NCI-H2107 (cell line): ENCODE results near the gene IRS1.

Experiments used
- DNase-seq: peaks from one replicate; lab custom pipeline; 2025; lab: John Stamatoyannopoulos, UW

The IRS1 gene

DNA sequence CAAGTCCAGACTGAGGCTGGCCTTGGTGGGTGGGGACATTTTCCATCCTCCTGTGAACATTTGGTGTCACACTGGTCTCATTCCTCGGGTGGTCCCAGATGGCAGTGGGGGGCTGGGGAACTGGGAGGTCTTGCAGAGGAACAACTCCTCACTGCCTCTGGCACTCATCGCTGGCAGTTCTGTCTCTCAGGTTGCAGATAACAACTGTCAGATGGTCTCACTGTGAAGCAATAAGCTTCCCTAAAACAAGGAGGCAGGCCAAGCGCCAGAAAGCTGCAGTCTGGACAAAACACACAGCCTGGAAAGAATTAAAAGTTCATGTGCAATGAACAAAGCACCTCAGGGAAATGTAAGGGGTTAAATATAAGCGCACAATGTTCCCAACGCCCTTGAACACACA, 78.1 kb downstream of the IRS1 start:
- DNase-seq = no peak

DNA sequence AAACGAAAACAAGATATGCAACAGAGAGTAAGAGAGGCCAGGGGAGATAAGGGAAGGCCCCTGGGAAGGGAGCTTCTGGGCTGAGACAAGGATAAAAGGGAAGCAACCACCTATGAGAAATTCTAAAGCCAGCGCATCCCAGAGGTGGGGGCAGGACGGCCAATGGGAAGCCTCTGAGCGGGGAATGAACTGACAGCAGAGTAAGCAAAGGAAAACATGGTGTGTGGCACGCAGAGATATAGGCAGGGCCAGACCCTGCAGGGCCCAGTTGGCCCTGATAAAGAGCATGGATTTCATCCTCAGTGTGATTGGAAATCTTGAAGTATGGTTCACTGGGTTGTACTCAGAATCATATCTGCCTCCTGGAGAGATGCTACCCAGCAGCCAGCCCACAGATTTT, 78.7 kb downstream of the IRS1 start:
- DNase-seq = no peak

DNA sequence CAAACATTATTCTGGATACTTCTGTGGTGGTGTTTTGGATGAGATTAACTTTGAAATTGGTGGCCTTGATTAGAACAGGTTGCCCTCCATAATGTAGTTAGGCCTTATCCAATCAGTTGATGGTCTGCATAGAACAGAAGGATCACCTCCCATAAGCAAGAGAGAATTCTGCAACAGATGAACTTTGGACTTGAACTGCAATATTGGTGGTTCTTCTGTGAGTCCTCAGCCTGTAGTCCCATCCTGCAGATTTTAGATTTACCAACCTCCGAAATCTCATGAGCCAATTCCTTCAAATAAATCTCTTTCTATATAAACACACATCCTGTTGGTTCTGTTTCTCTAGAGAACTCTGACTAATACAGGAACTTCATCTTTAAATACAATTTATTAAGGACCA, 81.9 kb downstream of the IRS1 start:
- DNase-seq = no peak

DNA sequence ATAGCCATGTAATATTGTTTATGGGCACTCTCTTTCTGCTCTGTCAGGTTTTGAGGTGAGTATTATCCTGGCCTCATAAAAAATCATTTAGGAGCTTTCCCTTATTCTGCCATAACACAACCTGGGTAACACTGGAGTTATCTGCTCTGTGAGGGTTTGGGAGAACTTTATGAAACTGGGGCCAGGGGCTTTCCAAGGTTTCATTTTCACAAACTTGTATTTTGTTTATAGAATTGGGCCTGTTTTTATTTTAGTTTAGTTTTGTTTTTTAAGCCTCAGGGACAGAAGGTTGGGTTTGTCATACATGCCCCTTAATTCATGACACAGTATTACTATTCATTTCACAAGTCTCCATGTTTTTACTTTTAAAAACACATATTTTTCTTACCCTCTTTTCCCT, 83.5 kb downstream of the IRS1 start:
- DNase-seq = no peak

DNA sequence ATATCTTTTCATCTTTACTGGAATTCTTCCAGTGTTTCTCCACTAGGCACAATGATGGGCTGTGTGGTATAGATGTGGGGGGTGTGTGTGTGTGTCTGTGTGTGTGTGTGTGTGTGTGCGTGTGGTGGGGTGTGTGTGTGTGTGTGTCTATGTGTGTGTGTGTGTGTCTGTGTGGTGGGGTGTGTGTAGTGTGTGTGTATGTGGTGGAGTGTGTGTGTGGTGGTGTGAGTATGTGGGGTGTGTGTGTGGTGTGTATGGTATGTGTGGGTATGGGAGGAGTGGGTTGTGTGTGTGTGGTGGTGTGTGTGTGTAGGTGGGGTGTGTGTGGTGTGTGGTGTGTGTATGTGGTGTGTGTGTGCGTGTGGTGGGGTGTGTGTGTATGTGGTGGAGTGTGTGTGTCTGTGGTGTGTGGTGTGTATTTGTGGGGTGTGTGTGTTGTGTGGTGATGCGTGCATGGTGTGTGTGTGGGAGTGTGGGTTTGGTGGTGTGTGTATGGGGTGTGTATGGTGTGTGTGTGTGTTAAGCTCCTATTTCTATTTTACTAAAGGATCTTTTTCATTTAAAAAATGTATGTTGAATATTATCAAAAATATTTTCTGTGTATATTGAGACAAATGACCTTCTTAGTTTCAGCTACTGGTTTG, 84.2 kb downstream of the IRS1 start:
- DNase-seq = no peak

DNA sequence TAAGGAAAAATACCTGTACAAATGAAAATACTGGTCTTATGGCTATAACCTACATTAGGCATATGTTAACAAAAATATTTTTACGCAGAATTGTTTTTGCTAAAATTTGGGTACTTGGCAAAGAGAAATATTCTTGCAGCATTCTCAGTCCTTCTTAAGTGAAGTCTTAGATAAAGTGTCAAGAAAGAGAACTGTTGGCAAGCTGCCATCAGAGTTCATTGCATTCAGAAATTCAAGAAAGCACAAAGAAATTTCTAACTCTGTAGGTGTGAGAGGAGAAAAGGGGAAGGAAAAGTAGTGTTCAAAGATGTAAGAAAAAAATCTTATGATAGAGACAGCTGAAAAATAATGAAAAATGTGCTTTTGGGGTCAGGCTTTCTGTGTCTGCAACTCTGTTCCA, 86.7 kb downstream of the IRS1 start:
- DNase-seq = no peak

DNA sequence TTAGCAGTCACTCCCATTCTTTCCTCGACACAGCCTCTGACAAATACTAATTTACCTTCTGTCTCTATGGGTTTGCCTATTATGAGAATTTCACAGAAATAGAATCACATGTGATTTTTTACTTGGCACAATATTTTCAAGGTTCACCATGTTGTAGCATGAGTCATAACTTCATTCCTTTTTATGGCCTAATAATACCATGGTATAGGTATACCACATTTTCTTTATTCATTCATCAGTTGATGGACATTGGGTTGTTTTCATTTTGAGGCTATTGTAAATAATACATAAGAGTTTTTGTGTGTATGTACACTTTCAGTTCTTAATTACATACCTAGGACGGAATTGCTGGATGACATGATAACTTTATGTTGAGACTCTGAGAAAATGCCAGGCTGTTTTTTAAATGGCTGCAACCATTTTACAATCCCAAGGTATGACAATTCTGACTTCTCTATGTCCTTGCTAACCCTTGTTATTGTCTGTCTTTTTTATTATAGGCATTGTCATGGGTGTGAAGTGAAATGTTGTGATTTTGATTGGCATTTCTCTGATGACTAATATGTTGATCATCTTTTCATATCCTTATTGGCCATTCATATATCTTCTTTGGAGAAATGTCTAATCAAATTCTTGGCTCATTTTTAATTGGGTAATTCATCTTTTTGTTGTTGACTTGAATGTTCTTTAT, 87.9 kb downstream of the IRS1 start:
- DNase-seq = no peak

DNA sequence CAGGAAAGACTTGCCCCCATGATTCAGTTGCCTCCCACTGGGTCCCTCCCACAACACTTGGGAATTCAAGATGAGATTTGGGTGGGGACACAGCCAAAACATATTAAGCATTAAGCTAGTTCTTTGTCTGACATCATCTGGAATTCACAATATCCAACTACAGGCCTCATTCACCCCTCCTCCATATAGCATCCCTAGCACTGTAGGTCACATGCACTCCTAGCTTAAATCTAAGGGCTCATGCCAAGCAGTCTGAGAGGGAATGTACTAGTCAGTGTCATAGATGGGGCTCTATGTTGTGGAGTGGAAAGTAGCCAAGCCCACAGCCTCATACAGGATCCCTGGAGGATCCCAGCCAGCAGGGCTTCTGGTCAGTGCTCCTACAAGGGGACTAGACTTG, 92.1 kb downstream of the IRS1 start:
- no peak for DNase-seq

DNA sequence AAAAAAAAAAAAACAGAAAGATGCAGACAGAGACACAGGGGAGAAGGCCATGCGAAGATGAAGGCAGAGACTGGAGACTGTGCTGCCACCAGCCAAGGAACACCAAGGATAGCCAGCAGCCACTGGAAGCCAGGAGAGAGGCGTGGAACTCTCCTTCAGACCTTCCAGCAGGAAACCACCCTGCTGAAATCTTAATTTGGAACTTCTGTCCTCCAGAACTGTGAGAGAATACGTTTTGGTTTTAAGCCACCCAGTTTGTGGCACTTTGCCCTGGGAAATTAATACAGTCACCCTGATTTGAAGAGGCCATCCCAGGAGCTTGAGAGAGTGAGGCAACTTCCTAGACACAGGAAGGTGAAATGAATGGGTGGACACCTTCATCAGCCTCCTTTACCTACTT, 93.7 kb downstream of the IRS1 start:
- no peak for DNase-seq

DNA sequence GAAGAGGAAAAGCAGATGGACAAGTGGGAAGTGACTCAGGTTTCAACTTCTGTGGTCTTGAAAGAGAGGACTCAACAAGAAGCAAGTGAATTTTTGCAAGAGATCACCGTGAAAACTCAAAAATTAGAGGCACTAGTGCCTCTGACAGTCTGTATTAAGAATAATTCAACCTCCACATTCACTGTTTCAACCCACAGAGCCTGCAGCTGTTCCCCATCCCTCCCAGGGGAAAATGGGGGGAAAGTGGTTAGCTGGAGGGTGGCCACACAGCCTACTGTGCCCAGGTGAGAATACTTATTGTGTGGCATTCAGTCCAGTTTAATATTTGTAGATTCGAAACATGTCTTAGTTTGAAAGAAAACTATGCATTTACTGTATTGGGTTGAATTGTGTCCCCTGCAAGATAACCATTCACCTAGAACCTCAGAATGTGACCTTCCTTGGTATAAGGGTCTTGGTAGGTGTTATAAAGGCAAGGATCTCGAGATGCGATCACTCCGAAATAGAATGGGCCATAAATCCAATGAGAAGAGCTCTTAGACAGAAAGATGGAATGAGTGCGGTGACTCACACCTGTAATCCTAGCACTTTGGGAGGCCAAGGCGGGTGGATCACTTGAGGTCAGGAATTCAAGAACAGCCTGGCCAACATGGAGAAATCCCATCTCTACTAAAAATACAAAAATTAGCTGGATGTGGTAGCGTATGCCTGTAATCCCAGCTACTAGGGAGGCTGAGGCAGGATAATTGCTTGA, 94.3 kb downstream of the IRS1 start:
- DNase-seq = no peak

DNA sequence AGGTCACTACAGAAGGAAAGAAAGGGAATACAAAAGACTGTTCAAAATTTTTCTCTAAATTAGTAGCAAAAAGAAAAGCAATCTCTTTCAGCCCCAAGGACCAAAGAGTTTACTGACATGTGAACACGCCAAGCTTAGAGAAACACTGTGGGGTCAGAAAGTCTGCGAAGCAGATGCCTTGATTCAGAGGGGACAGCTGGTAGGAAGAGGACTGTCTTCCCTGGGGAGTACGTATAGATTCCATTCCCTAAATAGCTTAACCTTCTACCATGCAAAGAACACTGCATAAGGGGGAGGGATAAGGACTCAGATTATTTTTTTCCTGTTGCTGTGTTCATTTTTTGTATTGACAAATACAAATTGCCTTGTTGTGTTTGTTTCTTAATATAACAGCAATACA, 96.1 kb downstream of the IRS1 start:
- no peak for DNase-seq

DNA sequence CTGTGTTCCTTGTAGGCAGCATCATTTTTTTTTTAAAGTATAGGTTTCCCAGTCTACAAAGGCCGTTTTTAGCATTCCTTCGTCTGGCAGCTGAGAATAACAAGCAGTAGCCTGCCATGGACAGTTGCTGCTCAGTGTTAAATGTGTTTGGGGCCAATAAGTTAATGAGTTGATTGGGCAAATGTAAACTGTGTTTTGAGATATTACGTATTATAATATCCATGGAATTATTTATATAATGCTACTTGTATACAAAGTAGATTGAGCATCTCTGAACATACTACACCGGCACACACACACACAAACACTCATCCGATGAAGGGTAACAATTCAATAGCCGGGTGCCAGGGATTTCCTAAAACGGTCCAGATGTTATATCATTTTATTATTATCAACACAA, 97.2 kb downstream of the IRS1 start:
- no peak for DNase-seq

DNA sequence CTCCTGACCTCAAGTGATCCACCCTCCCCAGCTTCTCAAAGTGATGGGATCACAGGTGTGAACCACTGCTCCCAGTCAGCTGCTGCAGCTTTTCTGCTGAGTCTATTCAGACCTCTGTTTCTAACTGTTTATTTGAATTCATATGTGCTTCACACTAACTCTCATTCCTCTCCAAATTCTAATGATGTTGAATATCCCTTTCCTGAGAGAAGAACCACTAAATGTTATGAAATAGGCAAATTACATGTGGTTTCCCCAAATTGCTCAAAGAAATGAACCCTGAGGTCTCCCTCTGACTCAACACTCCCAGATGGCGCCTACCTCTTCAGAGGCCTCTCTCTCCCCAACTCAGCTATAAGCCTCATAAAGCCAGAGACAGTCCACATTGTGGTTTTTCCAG, 98.6 kb downstream of the IRS1 start:
- no peak for DNase-seq

DNA sequence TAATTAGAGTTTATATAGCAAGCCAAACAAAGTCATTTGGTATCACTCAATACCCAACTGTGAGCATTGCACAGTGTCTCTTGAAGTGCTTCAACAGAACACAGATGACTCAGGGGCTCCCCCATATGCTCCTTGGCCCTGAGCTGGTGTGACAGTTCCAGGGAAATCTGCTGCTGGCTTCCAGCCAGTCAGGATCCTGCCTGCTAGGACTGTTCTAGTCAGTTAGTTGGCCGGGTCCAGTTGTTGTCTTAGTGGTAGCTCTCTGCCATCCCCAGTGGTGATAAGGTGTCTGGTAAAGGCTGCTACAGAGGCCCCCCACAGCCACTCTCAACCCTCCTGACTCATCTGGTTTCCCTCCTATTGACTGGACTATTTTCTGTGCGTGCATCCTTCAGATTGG, 100.3 kb downstream of the IRS1 start:
- no peak for DNase-seq

DNA sequence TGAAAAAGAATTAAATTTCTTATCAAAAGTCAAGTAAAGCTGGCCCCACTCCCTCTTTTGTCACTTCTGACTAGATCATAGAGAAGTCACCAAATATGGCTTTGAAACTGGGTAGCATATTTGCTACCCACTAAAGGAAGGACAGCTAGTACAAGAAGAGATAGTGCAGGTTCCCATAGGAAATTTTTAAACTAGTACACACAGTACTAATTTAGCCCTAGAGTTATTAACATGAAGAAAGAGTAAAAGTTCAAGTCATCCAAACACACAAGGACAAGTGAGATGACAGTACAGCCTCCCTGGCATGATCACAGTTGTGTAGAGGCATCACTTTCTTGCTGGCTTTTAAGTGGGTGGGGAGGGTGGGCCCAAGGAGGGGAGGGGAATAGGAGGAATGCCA, 100.9 kb downstream of the IRS1 start:
- no peak for DNase-seq

DNA sequence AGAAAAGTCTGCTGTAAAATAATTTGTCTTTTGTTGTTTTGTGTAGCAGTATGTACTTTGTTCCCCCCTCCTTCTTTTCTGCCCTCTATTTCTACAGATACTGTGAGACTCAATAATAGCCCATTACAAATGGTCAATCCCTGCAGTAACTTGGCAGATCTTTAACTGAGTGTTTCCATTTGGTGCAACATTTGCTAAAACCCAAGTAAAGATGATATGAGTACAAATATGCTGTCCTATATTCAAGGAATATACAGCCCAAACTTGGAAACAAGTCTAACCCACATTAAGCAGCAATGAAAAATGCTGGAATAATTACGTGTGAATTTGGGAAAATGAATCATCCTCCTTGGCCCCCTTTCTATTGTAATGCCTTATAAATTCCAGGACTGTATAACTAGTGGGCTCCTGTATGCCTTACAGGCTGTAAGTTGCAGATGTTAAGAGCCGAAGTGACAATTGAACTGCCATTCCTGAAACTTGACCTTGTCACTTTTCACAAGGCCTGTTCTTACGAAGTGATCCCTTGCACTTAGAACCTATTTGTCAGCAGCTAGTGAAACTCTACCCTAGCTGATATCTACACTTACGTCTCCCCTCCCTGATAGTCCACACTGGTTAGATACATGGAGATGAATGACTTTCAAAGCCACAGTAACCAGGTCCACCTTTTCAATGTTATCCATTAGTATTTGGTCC, 104.9 kb downstream of the IRS1 start:
- no peak for DNase-seq

DNA sequence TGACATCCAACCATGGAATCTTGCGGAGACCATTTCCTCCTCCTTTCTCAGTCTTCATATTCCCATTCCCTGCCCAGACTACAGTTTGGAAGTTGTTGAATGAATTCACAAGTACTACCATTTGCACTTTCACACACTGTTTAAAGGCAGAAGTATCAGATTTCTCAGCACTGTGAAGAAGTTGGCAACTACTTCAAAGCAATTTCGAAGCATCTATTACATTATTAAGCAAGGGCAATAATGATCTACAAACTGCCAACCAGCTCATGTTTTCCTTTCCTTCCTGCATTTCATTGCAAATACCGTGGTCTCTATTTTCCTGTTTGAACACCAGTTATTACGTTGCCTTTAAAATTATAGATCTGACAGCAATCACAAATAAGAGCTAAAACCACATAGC, 105.5 kb downstream of the IRS1 start:
- DNase-seq = no peak

DNA sequence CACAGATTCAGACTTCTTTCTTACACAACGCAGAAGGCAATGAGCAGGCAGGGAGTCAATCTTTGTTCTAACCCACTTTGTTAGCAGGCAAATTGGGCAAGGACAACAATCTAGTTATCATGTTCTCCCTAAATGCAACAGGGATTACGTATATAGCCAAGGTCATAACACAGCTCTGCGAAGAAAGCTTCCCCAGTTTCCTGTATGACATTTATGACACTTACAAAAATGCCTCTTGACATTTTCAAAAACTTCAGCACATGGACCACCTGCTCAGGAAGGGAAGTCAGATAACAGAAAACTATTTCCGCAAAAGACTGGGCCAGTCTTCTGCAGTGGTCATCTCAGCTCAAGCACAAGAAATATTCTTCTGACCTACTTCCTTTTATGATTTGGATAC, 106.1 kb downstream of the IRS1 start:
- DNase-seq = no peak

DNA sequence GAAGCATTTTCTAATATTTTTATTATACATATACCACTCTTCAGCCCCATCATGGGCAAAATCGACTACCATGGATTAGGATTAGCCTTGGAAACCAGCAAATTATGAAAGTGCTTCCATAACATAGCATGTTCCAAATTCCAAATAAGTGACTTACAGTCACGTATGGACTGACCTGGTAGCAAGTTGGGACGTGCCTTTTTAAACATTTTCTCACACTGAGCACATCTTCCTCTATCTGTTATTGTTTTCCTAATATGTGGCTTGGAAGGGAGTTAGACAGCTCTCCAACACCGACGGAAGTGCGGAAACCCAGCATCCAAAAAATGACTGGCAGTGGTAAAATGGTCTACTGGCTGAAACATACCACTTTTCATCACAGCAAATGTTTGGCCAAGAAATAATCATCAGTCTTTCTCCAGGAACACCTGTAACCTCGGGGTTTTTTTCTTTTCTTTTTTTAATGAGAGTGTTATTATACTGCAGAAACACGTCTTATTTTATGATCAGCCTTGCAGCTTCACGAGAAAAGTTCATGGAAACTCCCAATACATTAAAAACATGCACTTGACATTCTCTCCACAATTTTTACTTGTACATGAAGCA, 107.0 kb downstream of the IRS1 start:
- no peak for DNase-seq

DNA sequence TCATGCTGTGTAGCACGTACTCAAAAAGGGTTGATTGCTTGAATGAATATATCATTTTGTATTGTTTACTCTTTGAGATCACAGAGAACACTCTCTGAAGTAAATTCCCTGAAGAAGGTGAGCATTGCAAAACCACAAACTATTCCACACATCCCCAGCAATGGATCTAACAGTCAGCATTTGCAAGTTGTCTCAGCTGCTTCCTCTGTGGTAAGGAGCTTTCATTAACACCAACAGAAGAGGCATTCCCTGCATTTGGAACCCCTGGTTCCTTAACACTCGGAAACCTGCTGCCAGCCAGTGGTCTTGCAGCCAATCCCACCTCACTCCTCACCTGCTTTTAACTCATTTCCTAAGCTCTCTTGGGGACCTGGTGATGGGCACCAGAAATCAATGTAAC, 108.4 kb downstream of the IRS1 start:
- no peak for DNase-seq

DNA sequence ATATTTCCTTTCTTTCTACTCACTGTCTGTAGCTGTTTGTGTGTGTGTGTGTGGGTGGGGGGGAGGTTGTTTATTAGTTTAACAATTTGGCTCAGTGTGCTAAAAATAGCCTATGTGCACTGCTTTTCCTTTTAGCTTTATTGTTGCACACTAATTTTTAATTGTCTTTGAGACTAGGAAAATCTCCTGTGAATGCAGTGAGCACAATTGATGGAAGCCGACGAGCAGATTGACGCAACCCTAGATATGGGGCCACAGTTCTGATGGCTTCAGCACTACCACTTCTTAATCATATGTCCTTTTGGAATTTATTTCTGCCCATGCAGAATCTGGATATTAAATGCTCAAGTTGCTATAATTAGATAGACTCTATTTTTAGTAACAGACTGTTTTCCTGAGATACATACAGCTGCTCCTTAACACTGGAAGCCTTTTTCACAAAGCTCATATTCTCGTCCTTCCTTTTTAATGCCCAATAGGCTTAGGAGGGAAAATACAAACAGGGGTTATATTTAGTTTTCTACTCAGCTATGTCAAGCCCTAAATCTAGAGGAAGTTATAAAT, 109.1 kb downstream of the IRS1 start:
- DNase-seq = no peak

DNA sequence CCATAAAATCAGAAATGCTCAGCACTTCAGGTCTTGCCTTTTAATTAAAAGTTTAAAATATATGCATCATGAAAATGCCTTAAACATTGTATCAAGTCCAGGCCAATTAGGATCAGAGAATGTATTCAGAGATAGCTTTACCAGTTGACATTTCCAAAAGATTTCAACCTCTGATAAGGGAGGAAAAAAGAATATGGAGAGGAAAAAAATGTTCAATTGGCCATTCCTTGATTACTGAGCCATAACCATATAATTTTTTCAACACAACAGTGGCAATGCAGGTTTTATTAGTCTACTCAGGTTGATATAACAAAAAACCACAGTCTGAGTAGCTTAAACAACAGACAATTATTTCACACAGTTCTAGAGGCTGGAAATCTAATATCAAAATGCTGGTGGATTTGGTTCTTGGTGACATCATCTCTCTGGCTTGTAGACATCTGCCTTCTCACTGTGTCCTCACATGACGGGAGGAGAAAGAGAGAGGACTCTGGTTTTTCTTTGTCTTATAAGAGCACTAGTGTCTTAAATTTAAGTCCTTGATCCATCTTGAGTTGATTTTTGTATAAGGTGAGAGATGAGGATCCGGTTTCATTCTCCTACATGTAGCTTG, 111.9 kb downstream of the IRS1 start:
- no peak for DNase-seq
